Right kidney (tissue), 1 donor: ENCODE results near the gene PKLR.

Source experiments
- DNase-seq: peaks from one replicate; pipeline ENCODE4 v3.0.0-alpha.2; 2016

Gene PKLR

GRCh38 chr1:155285063-155285462 lies 16.2 kb downstream of the PKLR start:
- DNase-seq, result no peak

GRCh38 chr1:155284476-155284875 lies 16.8 kb downstream of the PKLR start:
- DNase-seq, result no peak

GRCh38 chr1:155282488-155283091 lies 18.6 kb downstream of the PKLR start:
- no peak for DNase-seq

GRCh38 chr1:155279268-155279667 lies 22.0 kb downstream of the PKLR start:
- DNase-seq, result no peak

- no peak for DNase-seq
Observed at GRCh38 chr1:155278689-155279160, 22.5 kb downstream of the PKLR start.

GRCh38 chr1:155277902-155278688 lies 23.1 kb downstream of the PKLR start:
- DNase-seq, result peak; percentile 59

DNA sequence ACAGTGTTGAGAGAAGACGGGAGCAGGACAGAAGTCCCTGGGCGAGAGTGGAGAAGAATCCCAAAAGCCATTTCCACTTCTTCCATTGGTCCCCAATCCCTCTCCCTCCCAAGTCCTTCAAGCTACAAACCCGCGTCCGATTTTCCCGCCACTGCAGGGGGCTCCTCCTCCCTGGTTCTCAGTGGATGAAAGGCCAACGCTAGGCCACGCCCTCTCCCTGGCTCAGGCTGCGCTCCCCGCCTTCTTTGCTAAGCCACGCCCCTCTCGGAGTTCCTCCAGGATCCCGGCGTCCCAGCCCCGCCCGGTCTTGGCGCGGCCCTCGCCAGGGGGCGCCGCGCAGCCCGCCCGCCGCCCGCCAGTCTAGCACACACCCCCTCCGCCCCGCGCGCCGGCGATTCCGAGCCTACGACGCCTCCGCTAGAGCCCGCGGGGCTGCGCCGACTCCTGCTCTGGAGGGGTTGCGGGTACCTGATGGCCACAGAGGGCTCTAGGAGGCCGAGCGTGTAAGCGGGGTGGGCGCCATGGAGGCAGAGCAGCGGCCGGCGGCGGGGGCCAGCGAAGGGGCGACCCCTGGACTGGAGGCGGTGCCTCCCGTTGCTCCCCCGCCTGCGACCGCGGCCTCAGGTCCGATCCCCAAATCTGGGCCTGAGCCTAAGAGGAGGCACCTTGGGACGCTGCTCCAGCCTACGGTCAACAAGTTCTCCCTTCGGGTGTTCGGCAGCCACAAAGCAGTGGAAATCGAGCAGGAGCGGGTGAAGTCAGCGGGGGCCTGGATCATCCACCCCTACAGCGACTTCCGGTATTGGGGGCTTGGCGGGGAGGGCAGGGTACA lies 24.0 kb downstream of the PKLR start, which contains the start of gene HCN3:
Gene HCN3 (plus strand): TSS at position 394 of the 832 bp plus-strand sequence. CDS start 128 bp downstream, at position 522.
- peak; percentile 92 for DNase-seq

- DNase-seq, result peak; percentile 81
Observed at GRCh38 chr1:155273343-155274245, 27.6 kb downstream of the PKLR start, which contains the start of gene CLK2. CLK2 (minus strand) TSS chr1:155273504; CDS start chr1:155270977, 2,527 bp downstream.

DNA sequence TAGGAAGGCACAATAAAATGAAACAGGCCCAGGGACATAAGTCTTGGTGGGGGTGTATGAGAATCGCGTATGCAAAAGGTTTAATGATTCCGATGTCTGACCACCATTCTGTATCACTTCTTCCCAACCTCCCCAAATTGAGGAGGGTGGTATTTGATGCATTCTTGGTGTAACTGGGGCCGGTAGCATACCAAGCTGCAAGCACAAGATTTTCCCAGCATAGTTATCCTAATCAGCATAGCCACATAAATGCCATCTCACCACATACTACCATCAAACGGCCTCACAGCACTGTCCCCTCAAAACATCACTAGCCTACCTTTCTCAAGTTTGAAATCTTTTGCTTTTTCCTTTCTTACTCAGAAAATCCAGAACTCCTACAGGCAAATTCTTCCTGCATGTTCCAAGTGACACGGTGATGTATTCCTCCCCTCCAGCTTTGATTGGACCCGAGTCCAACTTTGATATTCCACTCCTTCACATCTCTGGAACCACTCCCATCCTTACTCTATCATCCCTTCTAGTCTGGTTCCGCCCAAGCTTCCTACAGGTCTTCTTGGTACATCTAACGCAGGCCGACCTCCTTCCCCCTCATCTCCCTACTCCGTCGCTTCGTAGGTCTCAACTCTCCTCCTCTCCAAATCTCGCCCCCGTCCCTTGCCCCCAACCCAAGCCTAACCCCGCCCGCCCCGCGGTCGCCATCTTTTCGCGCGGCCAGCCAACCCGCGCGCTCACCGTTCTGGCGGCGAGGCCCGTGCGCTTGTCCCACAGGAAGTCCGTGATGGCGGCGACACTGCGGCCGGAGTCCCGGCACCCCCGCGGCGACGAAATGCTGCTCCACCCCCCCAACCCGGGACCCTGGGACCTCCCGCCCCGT lies 28.5 kb downstream of the PKLR start:
- peak; percentile 52 for DNase-seq

DNA sequence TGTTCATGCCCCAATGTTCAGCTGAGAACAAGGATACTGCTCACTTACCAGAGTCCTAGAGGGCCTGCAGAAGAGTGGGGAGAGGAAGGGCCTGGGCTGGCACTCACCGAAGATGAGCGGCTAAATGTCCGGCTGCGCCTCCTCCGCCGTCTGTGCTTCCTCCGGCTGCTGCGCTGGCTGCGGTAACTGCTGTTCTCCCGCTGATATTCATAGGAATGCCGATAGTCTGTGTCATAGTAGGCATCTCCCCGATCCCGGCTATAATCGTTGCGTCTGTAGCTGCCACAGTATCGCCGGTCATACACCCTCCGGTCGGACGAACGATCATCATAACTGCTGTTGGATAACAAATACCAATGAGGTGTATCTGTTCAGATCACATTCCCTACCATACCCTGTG lies 31.9 kb downstream of the PKLR start:
- no peak for DNase-seq

DNA sequence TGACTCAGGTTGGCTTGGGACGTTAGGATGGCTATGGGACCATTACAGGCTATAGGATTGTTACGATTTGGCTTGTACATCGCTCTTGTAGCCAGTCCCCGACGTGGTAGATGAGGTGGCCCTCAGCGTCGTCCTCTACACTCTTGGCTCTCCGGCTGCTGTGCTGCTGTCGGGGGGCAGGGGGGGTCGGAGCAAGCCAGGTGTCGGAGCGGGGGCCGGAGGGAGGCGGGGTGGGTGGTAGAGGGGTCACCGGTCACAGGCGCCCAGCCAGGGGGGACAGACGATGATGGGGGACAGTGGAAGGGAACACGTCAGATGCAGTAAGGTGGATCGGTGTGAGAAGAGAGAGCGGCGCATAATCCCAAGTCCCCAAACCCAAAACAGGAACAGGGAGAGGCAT lies 32.6 kb downstream of the PKLR start:
- no peak for DNase-seq

DNA sequence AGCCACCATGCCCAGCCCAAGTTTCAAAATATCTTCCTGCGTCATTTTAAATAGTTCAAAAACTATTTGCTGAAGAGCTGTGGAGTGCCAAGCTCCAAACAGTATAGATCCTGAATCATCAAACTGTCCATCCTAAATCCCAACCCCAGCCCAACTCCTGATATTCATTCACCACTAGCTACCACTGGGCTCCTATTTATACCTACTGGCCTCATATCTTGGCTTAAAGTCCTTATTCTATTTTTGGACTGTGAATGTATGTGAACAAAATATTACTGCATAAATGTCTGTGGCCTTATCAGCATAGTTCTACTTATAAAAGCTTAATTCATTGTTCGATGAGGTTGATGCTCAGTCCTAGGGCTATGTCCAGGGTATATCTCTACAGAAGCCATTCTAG lies 33.9 kb downstream of the PKLR start:
- no peak for DNase-seq

GRCh38 chr1:155266553-155266952 lies 34.7 kb downstream of the PKLR start:
- no peak for DNase-seq

DNA sequence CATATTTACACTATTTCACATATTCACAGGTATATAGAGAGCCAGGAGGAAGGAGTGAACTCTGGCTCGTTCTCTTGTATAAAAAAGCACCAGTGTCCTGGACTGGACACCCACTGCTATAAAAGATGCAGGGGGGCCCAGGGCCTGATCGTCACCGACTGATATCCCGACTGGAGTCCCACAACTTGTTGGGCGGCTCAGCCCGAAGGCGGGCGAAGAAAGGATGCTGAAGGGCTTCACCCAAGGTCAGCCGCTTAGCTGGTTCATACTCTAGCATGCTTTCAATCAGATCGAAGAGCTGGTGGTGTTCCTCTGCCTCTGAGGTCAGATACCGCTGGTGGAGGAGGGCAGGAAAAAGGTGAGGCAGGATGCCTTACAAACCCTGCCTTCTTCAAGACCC lies 38.2 kb downstream of the PKLR start:
- DNase-seq, result no peak

DNA sequence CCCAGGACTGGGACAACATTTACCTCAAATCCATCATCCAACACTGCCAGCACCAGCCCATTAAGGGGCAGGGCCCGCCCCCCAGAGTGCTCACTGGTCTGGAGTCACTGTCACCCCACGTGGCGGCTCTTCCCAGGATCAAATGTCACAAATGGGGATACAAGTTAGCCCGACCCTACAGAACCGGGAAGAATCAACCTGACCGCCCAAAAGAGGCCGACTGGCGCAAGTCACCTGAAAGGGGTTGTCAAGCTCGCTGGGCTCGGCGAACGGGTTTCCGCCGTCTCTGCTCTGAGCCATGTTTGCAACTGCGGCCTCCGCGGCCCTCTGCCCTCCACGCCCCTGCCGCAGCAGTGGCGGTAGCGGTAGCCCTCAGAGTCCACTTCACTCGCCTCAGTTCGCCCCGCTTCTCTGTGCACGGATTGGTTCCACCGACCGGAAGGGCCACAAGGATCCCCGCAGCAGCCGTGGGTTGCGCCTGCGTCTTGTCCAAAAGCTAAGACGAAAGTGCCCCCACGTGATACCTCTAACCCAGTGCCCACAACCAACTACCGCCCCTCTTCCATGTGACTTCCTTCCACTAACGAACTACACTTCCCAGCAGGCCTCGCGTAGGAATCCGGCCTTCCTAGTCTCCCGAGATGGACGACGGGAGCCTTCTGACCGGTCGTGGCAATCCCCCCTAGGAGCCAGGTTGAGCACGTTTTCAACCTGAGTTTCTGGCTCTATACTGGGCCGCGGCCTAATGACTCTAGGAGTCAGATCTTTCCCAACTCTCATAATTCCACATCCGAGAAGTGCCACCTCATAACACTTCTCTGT lies 39.2 kb downstream of the PKLR start, which contains the start of gene SCAMP3:
Gene SCAMP3 (minus strand): TSS at position 509 of the 822 bp plus-strand sequence. CDS start 209 bp downstream, at position 300.
- DNase-seq, result peak; percentile 79

DNA sequence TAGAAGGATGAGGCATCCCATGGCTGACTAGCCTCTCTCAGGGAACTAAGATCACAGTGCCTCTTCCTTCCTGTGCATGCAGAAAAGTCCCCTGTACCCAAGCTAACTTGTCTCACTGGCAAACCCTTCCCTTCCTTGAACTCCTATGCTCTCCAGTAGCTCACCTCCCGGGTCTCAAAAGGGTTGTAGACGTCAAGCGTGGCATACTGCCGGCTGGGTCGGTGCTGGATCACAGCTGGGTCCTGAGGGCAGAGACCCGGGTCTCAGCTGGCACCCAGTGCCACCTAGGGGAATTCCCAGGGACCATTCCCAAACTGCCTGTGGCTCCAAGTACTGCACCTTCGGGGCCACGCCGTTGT lies 39.8 kb downstream of the PKLR start:
- no peak for DNase-seq

DNA sequence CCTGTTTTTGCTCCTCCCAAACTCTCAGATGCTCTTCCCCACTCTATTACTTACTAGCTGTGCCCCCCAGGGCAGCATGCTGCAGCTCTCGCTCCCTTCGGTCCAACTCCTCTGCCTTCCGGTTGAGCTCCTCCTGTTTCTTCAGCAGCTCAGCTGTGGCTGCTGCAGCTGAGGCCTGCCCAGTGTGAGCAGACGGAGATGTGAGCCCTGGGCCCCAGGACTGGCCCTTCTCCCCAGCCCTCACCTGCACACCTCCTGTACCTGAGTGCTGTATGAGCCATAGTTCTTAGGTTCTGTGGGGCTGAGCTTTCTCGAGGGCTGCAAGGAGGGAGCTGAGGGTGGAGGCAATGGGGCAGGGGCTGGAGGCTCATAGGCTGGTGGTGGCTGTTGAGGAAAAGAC lies 41.0 kb downstream of the PKLR start:
- no peak for DNase-seq

GRCh38 chr1:155256058-155256852 lies 45.0 kb downstream of the PKLR start:
- DNase-seq, result no peak
